ENCODE measurements around the gene SPOCK2.
"Not testable (repeated sequence)": the region's sequence is repeated elsewhere in the genome, so short reads cannot be mapped to it uniquely, and the experiment has no call there.

The SPOCK2 gene

GRCh38 chr10:72087969-72088888 is at the start of gene SPOCK2:
Gene SPOCK2 (minus strand): TSS chr10:72088551. CDS start chr10:72088328, 223 bp downstream.
- DNase-seq = peak; percentile 64 to 67

- DNase-seq = no peak
These were observed 49.2 kb upstream of the SPOCK2 start for GRCh38 chr10:72137583-72137982.

- not testable (repeated sequence) for DNase-seq
These were observed 47.9 kb upstream of the SPOCK2 start for GRCh38 chr10:72136225-72136624.

GRCh38 chr10:72134785-72135767 is 46.7 kb upstream of the SPOCK2 start:
- no peak for DNase-seq

- DNase-seq = no peak
These were observed 45.2 kb upstream of the SPOCK2 start for GRCh38 chr10:72133517-72133916.

GRCh38 chr10:72132854-72133253 is 44.5 kb upstream of the SPOCK2 start:
- DNase-seq = no peak

GRCh38 chr10:72127571-72127970 is 39.2 kb upstream of the SPOCK2 start:
- DNase-seq = no peak

- DNase-seq = no peak
These were observed 38.5 kb upstream of the SPOCK2 start for GRCh38 chr10:72126872-72127232.

GRCh38 chr10:72126184-72126871 is 38.0 kb upstream of the SPOCK2 start:
- DNase-seq = no peak

GRCh38 chr10:72124989-72125388 is 36.6 kb upstream of the SPOCK2 start:
- DNase-seq = no peak

- no peak for DNase-seq
These were observed 36.0 kb upstream of the SPOCK2 start for GRCh38 chr10:72124381-72124780.

- DNase-seq = no peak
These were observed 35.3 kb upstream of the SPOCK2 start for GRCh38 chr10:72123616-72124015.

GRCh38 chr10:72122221-72122620 is 33.9 kb upstream of the SPOCK2 start:
- DNase-seq = peak in 1 of 2 donors; percentile 18

GRCh38 chr10:72121389-72121788 is 33.0 kb upstream of the SPOCK2 start:
- no peak for DNase-seq

- no peak for DNase-seq
These were observed 28.0 kb upstream of the SPOCK2 start for GRCh38 chr10:72116372-72116771.

- DNase-seq = no peak
These were observed 26.5 kb upstream of the SPOCK2 start for GRCh38 chr10:72114706-72115450.

GRCh38 chr10:72110673-72111401 is 22.5 kb upstream of the SPOCK2 start:
- no peak for DNase-seq

- no peak for DNase-seq
These were observed 21.3 kb upstream of the SPOCK2 start for GRCh38 chr10:72109636-72110157.

- no peak for DNase-seq
These were observed 20.7 kb upstream of the SPOCK2 start for GRCh38 chr10:72108830-72109635.

- not testable (repeated sequence) for DNase-seq
These were observed 19.6 kb upstream of the SPOCK2 start for GRCh38 chr10:72108004-72108370.

Measured in stimulated activated CD4-positive, alpha-beta T cell treated with anti-CD3 and anti-CD28 coated beads, Interleukin-2, amount 100 ng/mL, for 24 hours (primary cell).